Neural cell (in vitro differentiated cells): ENCODE results near the gene HLA-DOA. TPM values are rescaled to one million over a fixed set of nuclear protein-coding genes. Genes with fewer than 3 reads are reported as not detected.

ENCODE experiments used
- H2AFZ ChIP-seq: fragments of 200-600, 300-800 bp; sonication (generic), shearing (Covaris generic); 2 replicates; pipeline ENCODE4 v1.6.0; 2014; ENCODE audit warnings: low read depth, mild to moderate bottlenecking, antibody characterized with exemption, low read length, moderate library complexity
- H3F3A ChIP-seq: fragments of 200-600 bp; shearing (Covaris generic); 2 replicates; pipeline ENCODE4 v1.6.1; 2016; ENCODE audit warnings: mild to moderate bottlenecking, moderate library complexity, mixed read lengths, antibody characterized with exemption, low read length; ENCODE audit not compliant: insufficient read depth, poor library complexity, severe bottlenecking
- H3K27ac ChIP-seq: fragments of 200-600, 300-800 bp; sonication (generic), shearing (Covaris generic); 2 replicates; pipeline ENCODE4 v1.5.1; 2014; ENCODE audit warnings: mild to moderate bottlenecking, low read length, moderate library complexity
- H3K27me3 ChIP-seq: fragments of 300-800, 200-600 bp; sonication (generic), shearing (Covaris generic); 2 replicates; pipeline ENCODE4 v1.6.0; 2014; ENCODE audit warnings: mild to moderate bottlenecking, low read depth, low read length, moderate library complexity; ENCODE audit not compliant: insufficient read depth
- H3K36me3 ChIP-seq: fragments of 300-800, 200-600 bp; sonication (generic), shearing (Covaris generic); 2 replicates; pipeline ENCODE4 v1.5.1; 2014; ENCODE audit warnings: mild to moderate bottlenecking, antibody characterized with exemption, low read length, moderate library complexity; ENCODE audit not compliant: insufficient read depth
- H3K4me2 ChIP-seq: fragments of 300-800, 200-600 bp; sonication (generic), shearing (Covaris generic); 2 replicates; pipeline ENCODE4 v1.6.0; 2014; ENCODE audit warnings: mild to moderate bottlenecking, low read length
- H3K4me3 ChIP-seq: fragments of 300-800, 200-600 bp; sonication (generic), shearing (Covaris generic); 2 replicates; pipeline ENCODE4 v1.5.1; 2014; ENCODE audit warnings: mild to moderate bottlenecking, low read length, moderate library complexity
- H3K79me2 ChIP-seq: fragments of 200-600 bp; shearing (Covaris generic); replicated peaks from 2 replicates; pipeline ENCODE4 v1.6.0; 2014; ENCODE audit warnings: mild to moderate bottlenecking, low read length, moderate library complexity; ENCODE audit not compliant: insufficient read depth
- H3K9ac ChIP-seq: fragments of 300-800, 200-600 bp; sonication (generic), shearing (Covaris generic); 2 replicates; pipeline ENCODE4 v1.6.1; 2016; ENCODE audit warnings: mild to moderate bottlenecking, low read length, mixed read lengths
- H3K9me2 ChIP-seq: fragments of 200-600 bp; shearing (Covaris generic); 2 replicates; pipeline ENCODE4 v1.6.1; 2016; ENCODE audit warnings: mild to moderate bottlenecking, low read length, mixed read lengths; ENCODE audit not compliant: insufficient read depth
- H3K9me3 ChIP-seq: fragments of 200-600, 300-800 bp; sonication (generic), shearing (Covaris generic); 2 replicates; pipeline ENCODE4 v1.6.1; 2016; ENCODE audit warnings: mild to moderate bottlenecking, mixed run types, low read length, moderate library complexity, mixed read lengths
- H4K20me1 ChIP-seq: fragments of 200-600 bp; shearing (Covaris generic); 2 replicates; pipeline ENCODE4 v1.6.1; 2016; ENCODE audit warnings: mild to moderate bottlenecking, mixed run types; ENCODE audit not compliant: insufficient read depth
- EP300 ChIP-seq: fragments of 450-650 bp; conservative IDR thresholded peaks from 2 replicates; pipeline ENCODE4 v1.6.1; 2014; ENCODE audit warnings: antibody characterized with exemption, mild to moderate bottlenecking, moderate library complexity; ENCODE audit not compliant: poor library complexity, severe bottlenecking
- EZH2 ChIP-seq: fragments of 200-600, 300-800 bp; shearing (Covaris generic), sonication (generic); IDR thresholded peaks from 2 replicates; pipeline ENCODE4 v1.6.1; 2014; ENCODE audit warnings: antibody characterized with exemption, low read length, borderline replicate concordance, mild to moderate bottlenecking; ENCODE audit not compliant: insufficient read depth, poor library complexity, severe bottlenecking
- MXI1 ChIP-seq: fragments of 450-650 bp; conservative IDR thresholded peaks from 2 replicates; pipeline ENCODE4 v1.6.1; 2014; ENCODE audit warnings: antibody characterized with exemption, mild to moderate bottlenecking; ENCODE audit not compliant: poor library complexity, severe bottlenecking
- POLR2AphosphoS5 ChIP-seq: IDR thresholded peaks from 2 replicates; pipeline ENCODE4 v1.6.1; 2012
- RAD21 ChIP-seq: fragments of 450-650 bp; conservative IDR thresholded peaks from 2 replicates; pipeline ENCODE4 v1.6.1; 2014; ENCODE audit warnings: antibody characterized with exemption, mild to moderate bottlenecking, moderate library complexity
- REST ChIP-seq: IDR thresholded peaks from 2 replicates; pipeline ENCODE4 v1.6.1; 2012; ENCODE audit warnings: borderline replicate concordance
- SMC3 ChIP-seq: fragments of 450-650 bp; conservative IDR thresholded peaks from 2 replicates; pipeline ENCODE4 v1.6.1; 2014; ENCODE audit warnings: antibody characterized with exemption, mild to moderate bottlenecking, moderate library complexity; ENCODE audit not compliant: poor library complexity
- TAF1 ChIP-seq: IDR thresholded peaks from 2 replicates; pipeline ENCODE4 v1.6.1; 2012; ENCODE audit warnings: low read depth
- polyA plus RNA-seq: library from polyadenylated mRNA; depleted of rRNA; stranded (reverse); fragments of >200 nt; gene quantifications from 2 replicates; pipeline ENCODE4 v1.2.3, GENCODE V29; 2014
- TF ChIP-seq, protein P1 (sequence below): fragments of 450-650 bp; IDR thresholded peaks from 2 replicates; pipeline ENCODE4 v1.5.1; 2014; ENCODE audit warnings: antibody characterized with exemption, mild to moderate bottlenecking, moderate library complexity; ENCODE audit not compliant: poor library complexity, severe bottlenecking

HLA-DOA gene
- polyA plus RNA-seq, 1 donor from 2014 or later: 0.07 TPM

- no peak for TF ChIP-seq REST
- TF ChIP-seq POLR2AphosphoS5: no peak
- TF ChIP-seq RAD21: no peak
- TF ChIP-seq SMC3: no peak
- TF ChIP-seq EZH2: no peak
- Histone ChIP-seq H3K9me3 (no peaks in the 10 kb centered on the region), H3K27me3 (no peaks in the 10 kb centered on the region), H2AFZ (no peak overlapping the region), H3K9ac (no peak overlapping the region), H3K4me3 (no peak overlapping the region), H3K79me2 (no peaks in the 10 kb centered on the region), H4K20me1 (no peaks in the 10 kb centered on the region), H3K27ac (no peak overlapping the region), H3K36me3 (no peaks in the 10 kb centered on the region), H3K4me2 (no peak overlapping the region), H3F3A (no peaks in the 10 kb centered on the region), H3K9me2 (no peaks in the 10 kb centered on the region)
Measured at GRCh38 chr6:33018418-33018817, 9.0 kb upstream of the HLA-DOA start.

GRCh38 chr6:33017694-33018353 is 8.4 kb upstream of the HLA-DOA start:
- no peak overlapping the region for H2AFZ ChIP-seq

More at GRCh38 chr6:33017694-33018353, 8.4 kb upstream of the HLA-DOA start:
- Histone ChIP-seq H3K9me3 (no peaks in the 10 kb centered on the region), H4K20me1 (no peaks in the 10 kb centered on the region), H3K36me3 (no peaks in the 10 kb centered on the region), H3K4me3 (no peak overlapping the region), H3K4me2 (no peak overlapping the region), H3F3A (no peaks in the 10 kb centered on the region), H3K9ac (no peak overlapping the region), H3K9me2 (no peaks in the 10 kb centered on the region), H3K27ac (no peak overlapping the region), H3K79me2 (no peaks in the 10 kb centered on the region), H3K27me3 (no peaks in the 10 kb centered on the region)
- no peak for TF ChIP-seq EP300
- TF ChIP-seq, protein P1, sequence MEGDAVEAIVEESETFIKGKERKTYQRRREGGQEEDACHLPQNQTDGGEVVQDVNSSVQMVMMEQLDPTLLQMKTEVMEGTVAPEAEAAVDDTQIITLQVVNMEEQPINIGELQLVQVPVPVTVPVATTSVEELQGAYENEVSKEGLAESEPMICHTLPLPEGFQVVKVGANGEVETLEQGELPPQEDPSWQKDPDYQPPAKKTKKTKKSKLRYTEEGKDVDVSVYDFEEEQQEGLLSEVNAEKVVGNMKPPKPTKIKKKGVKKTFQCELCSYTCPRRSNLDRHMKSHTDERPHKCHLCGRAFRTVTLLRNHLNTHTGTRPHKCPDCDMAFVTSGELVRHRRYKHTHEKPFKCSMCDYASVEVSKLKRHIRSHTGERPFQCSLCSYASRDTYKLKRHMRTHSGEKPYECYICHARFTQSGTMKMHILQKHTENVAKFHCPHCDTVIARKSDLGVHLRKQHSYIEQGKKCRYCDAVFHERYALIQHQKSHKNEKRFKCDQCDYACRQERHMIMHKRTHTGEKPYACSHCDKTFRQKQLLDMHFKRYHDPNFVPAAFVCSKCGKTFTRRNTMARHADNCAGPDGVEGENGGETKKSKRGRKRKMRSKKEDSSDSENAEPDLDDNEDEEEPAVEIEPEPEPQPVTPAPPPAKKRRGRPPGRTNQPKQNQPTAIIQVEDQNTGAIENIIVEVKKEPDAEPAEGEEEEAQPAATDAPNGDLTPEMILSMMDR: no peak
- TF ChIP-seq MXI1: no peak
- TF ChIP-seq EZH2: no peak
- no peak for TF ChIP-seq RAD21
- TF ChIP-seq POLR2AphosphoS5: no peak
- no peak for TF ChIP-seq REST
- TF ChIP-seq SMC3: no peak
- no peak for TF ChIP-seq TAF1
